SU-DHL-6 (cell line): ENCODE data around the gene CD200R1L.

ENCODE experiments used
- CTCF ChIP-seq: fragments of 200-600 bp; sonication (generic); IDR thresholded peaks from one replicate; pipeline ENCODE4 v1.5.1; 2017; ENCODE audit warnings: antibody characterized with exemption, mild to moderate bottlenecking, low read length, moderate library complexity; ENCODE audit not compliant: insufficient read depth, poor library complexity, severe bottlenecking
- EZH2phosphoT487 ChIP-seq: fragments of 200-600 bp; sonication (generic), shearing (Covaris generic); conservative IDR thresholded peaks from 2 replicates; pipeline ENCODE4 v1.6.1; 2018; ENCODE audit warnings: mild to moderate bottlenecking, antibody characterized with exemption, low read length, moderate library complexity, mixed read lengths

GRCh38 chr3:112789787-112790186, 56.9 kb downstream of the CD200R1L start:
- no peak for TF ChIP-seq EZH2phosphoT487
- TF ChIP-seq CTCF = no peak
